Stimulated activated CD8-positive, alpha-beta memory T cell treated with anti-CD3 and anti-CD28 coated beads, Interleukin-2, amount 100 ng/mL, for 1 hour (primary cell): ENCODE measurements around the gene ABCC11.

Experiments used
- DNase-seq, 2 donors: peaks; one replicate each; pipeline ENCODE4 v3.0.0-alpha.2; 2020; ENCODE audit warnings: low read depth in 2 of 2

The ABCC11 gene

GRCh38 chr16:48247311-48247710, at the start of gene ABCC11:
Gene ABCC11, minus strand, starts transcription at chr16:48247539. Its CDS starts 15,618 bp downstream, at chr16:48231921.
- DNase-seq: no peak

- DNase-seq: no peak
Measured at GRCh38 chr16:48295488-48296281, 48.3 kb upstream of the ABCC11 start.

- no peak for DNase-seq
Measured at GRCh38 chr16:48294724-48295123, 47.4 kb upstream of the ABCC11 start.

GRCh38 chr16:48292452-48292851, 45.1 kb upstream of the ABCC11 start:
- DNase-seq: no peak

- DNase-seq: no peak
Measured at GRCh38 chr16:48291754-48292153, 44.4 kb upstream of the ABCC11 start.

GRCh38 chr16:48291303-48291702, 44.0 kb upstream of the ABCC11 start:
- DNase-seq: no peak

GRCh38 chr16:48287239-48287638, 39.9 kb upstream of the ABCC11 start:
- DNase-seq: no peak

GRCh38 chr16:48284772-48285409, 37.6 kb upstream of the ABCC11 start:
- DNase-seq: no peak

GRCh38 chr16:48282636-48283263, 35.4 kb upstream of the ABCC11 start:
- no peak for DNase-seq

- no peak for DNase-seq
Measured at GRCh38 chr16:48280546-48280945, 33.2 kb upstream of the ABCC11 start.

GRCh38 chr16:48279199-48279598, 31.9 kb upstream of the ABCC11 start:
- DNase-seq: no peak

GRCh38 chr16:48277158-48277557, 29.8 kb upstream of the ABCC11 start:
- DNase-seq: no peak

GRCh38 chr16:48276102-48276501, 28.8 kb upstream of the ABCC11 start:
- DNase-seq: no peak

- no peak for DNase-seq
Measured at GRCh38 chr16:48274476-48274875, 27.1 kb upstream of the ABCC11 start.

GRCh38 chr16:48272837-48273421, 25.6 kb upstream of the ABCC11 start:
- DNase-seq: no peak

GRCh38 chr16:48271728-48272127, 24.4 kb upstream of the ABCC11 start:
- no peak for DNase-seq

- DNase-seq: no peak
Measured at GRCh38 chr16:48269011-48269410, 21.7 kb upstream of the ABCC11 start.

- DNase-seq: no peak
Measured at GRCh38 chr16:48262631-48263030, 15.3 kb upstream of the ABCC11 start.

- no peak for DNase-seq
Measured at GRCh38 chr16:48261569-48261968, 14.2 kb upstream of the ABCC11 start.

GRCh38 chr16:48256579-48257177, 9.3 kb upstream of the ABCC11 start:
- no peak for DNase-seq

GRCh38 chr16:48252013-48252412, 4.7 kb upstream of the ABCC11 start:
- no peak for DNase-seq
